ENCODE measurements around the gene TNF. TPM values are rescaled to one million over a fixed set of nuclear protein-coding genes. Genes with fewer than 3 reads are reported as not detected.
A peak's percentile ranks its signal among the peaks of the same experiment; 100 is the strongest.

The TNF gene
- not detected for total RNA-seq

GRCh38 chr6:31575335-31575901, at the start of gene TNF:
Gene TNF (plus strand): TSS chr6:31575565. CDS start chr6:31575742, 177 bp downstream.
- peak within 1 kb of the TSS in 2 of 4 donors; percentile 43 to 72 for H3K27ac ChIP-seq
- WGBS, 2 donors = 57 to 73% methylated on average over 19 of the region's 19 CpGs

GRCh38 chr6:31525932-31526591, 49.3 kb upstream of the TNF start:
- no peak overlapping the region for H3K27ac ChIP-seq
- H3K4me1 ChIP-seq = no peaks in the 10 kb centered on the region
- no peak overlapping the region for H3K4me3 ChIP-seq
- WGBS, 2 donors = 62 to 78% methylated on average over 4 of the region's 4 CpGs
- TF ChIP-seq EP300 (IDR thresholded peaks at IDR 0.05) (no peak), CTCF (IDR thresholded peaks at IDR 0.05) (no peak), POLR2A (IDR thresholded peaks at IDR 0.05) (no peak)
- peaks cover 0 to 21% (median 6%) of the 10 kb centered on the region in 3 donors for H3K36me3 ChIP-seq
- no peaks in the 10 kb centered on the region for H3K27me3 ChIP-seq
- no peaks in the 10 kb centered on the region for H3K9me3 ChIP-seq
- DNase-seq (ENCODE audit: low spot score in 2 of 2) = no peak

More at GRCh38 chr6:31575335-31575901, at the start of gene TNF:
- DNase-seq (ENCODE audit: low spot score in 2 of 2) = peak in 1 of 2 donors; percentile 41
- Histone ChIP-seq H3K4me3 (peak within 1 kb of the TSS in 3 of 4 donors; percentile 25 to 41 (median 37)), H3K27me3 (no peaks in the 10 kb centered on the region), H3K36me3 (no peaks in the 10 kb centered on the region), H3K9me3 (no peaks in the 10 kb centered on the region), H3K4me1 (peaks cover 0 to 8% (median under 1%) of the 10 kb centered on the region in 4 donors)
- TF ChIP-seq POLR2A (IDR thresholded peaks at IDR 0.05) = peak; percentile 22 to 33
- no peak for TF ChIP-seq CTCF (IDR thresholded peaks at IDR 0.05)

GRCh38 chr6:31528307-31528777, 47.0 kb upstream of the TNF start:
- no peaks in the 10 kb centered on the region for H3K27me3 ChIP-seq
- H3K27ac ChIP-seq = no peak overlapping the region
- H3K4me1 ChIP-seq = no peaks in the 10 kb centered on the region
- no peak for TF ChIP-seq CTCF (IDR thresholded peaks at IDR 0.05)
- TF ChIP-seq EP300 (IDR thresholded peaks at IDR 0.05) = no peak
- no peak for TF ChIP-seq POLR2A (IDR thresholded peaks at IDR 0.05)
- H3K9me3 ChIP-seq = no peaks in the 10 kb centered on the region
- 90 to 95% methylated on average over 4 of the region's 4 CpGs for WGBS, 2 donors
- DNase-seq (ENCODE audit: low spot score in 2 of 2) = no peak
- no peak overlapping the region for H3K4me3 ChIP-seq
- H3K36me3 ChIP-seq = peaks cover 0 to 43% (median 20%) of the 10 kb centered on the region in 3 donors

GRCh38 chr6:31528821-31529328, 46.5 kb upstream of the TNF start, which contains the start of gene MCCD1:
Gene MCCD1 (plus strand): TSS chr6:31528962. CDS start chr6:31529015, 53 bp downstream.
- WGBS, 2 donors = 52 to 59% methylated on average over 7 of the region's 7 CpGs
- no peaks in the 10 kb centered on the region for H3K4me1 ChIP-seq
- no peaks in the 10 kb centered on the region for H3K27me3 ChIP-seq
- TF ChIP-seq EP300 (IDR thresholded peaks at IDR 0.05) (no peak), POLR2A (IDR thresholded peaks at IDR 0.05) (no peak), CTCF (IDR thresholded peaks at IDR 0.05) (no peak)
- no peak within 1 kb of the TSS for H3K27ac ChIP-seq
- H3K4me3 ChIP-seq = no peak within 1 kb of the TSS
- no peaks in the 10 kb centered on the region for H3K9me3 ChIP-seq
- peaks cover 0 to 49% (median 23%) of the 10 kb centered on the region in 3 donors for H3K36me3 ChIP-seq
- no peak for DNase-seq (ENCODE audit: low spot score in 2 of 2)

All from tibial nerve (tissue), 4 donors.